ENCODE results near the gene BAG5.

- TF ChIP-seq POLR2A (IDR thresholded peaks at IDR 0.05) (no peak), CTCF (IDR thresholded peaks at IDR 0.05) (no peak)
Observed at GRCh38 chr14:103562179-103562428, 353 bp downstream of the BAG5 start.

All from stomach (tissue), 4 donors.